ENCODE data around the gene SORBS1. TPM values are rescaled to one million over a fixed set of nuclear protein-coding genes. Genes with fewer than 3 reads are reported as not detected.
A peak's percentile ranks its signal among the peaks of the same experiment; 100 is the strongest.

Gene SORBS1
- total RNA-seq, 1 donor from 2014 or later = 30.7 TPM

DNA sequence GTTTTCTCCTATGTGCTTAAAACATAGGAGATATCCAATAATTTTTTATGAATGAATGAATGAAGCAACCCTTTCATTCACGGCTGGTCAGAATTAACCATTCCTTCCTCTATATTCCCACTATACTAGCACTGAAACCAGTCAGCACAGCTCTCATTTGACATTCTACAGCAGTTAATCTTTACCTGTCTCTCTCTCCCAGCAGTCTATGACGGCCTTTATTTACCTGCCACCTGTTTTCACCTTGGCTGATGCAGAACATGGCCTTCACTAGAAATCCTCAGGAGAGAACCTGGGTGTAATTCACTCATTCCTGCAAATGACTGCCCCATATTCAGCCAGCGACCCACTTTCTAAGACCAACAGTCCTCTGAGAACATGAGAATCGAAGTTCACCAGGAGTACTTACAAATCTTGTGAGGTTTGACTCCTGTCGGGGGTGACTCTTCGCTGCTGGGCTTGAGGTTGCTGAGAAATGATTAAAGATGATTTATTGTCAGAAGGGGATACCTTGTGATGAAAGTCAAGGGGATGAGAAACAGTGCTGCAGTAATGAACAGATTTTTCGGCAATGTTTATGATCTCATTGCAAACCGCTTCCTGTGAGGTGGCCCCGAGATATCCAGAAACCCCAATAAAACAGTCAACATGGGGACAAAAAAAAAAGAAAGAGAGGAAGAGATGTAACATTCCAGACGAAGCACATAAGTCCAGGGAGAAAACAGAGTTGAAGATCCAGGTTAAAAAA is 239.4 kb downstream of the SORBS1 start:
- TF ChIP-seq, protein P1, sequence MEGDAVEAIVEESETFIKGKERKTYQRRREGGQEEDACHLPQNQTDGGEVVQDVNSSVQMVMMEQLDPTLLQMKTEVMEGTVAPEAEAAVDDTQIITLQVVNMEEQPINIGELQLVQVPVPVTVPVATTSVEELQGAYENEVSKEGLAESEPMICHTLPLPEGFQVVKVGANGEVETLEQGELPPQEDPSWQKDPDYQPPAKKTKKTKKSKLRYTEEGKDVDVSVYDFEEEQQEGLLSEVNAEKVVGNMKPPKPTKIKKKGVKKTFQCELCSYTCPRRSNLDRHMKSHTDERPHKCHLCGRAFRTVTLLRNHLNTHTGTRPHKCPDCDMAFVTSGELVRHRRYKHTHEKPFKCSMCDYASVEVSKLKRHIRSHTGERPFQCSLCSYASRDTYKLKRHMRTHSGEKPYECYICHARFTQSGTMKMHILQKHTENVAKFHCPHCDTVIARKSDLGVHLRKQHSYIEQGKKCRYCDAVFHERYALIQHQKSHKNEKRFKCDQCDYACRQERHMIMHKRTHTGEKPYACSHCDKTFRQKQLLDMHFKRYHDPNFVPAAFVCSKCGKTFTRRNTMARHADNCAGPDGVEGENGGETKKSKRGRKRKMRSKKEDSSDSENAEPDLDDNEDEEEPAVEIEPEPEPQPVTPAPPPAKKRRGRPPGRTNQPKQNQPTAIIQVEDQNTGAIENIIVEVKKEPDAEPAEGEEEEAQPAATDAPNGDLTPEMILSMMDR (IDR thresholded peaks at IDR 0.05; ENCODE audit: unreplicated experiment) = no peak
- H3K36me3 Mint-ChIP-seq (ENCODE audit: insufficient read depth) = peaks cover 7% of the 10 kb centered on the region
- peak overlapping the region; percentile 3 for H3K27ac Mint-ChIP-seq
- peaks cover 15% of the 10 kb centered on the region for H3K4me1 Mint-ChIP-seq (ENCODE audit: low read depth)
- no peak overlapping the region for H3K4me3 Mint-ChIP-seq (ENCODE audit: low read depth)
- no peaks in the 10 kb centered on the region for H3K27me3 Mint-ChIP-seq
- DNase-seq (ENCODE audit: low spot score, unreplicated experiment) = no peak
- H3K9me3 Mint-ChIP-seq (ENCODE audit: low read depth) = no peaks in the 10 kb centered on the region

- no peaks in the 10 kb centered on the region for H3K9me3 Mint-ChIP-seq (ENCODE audit: low read depth)
- H3K4me3 Mint-ChIP-seq (ENCODE audit: low read depth) = no peak overlapping the region
- H3K27ac Mint-ChIP-seq = no peak overlapping the region
- no peaks in the 10 kb centered on the region for H3K27me3 Mint-ChIP-seq
- peaks cover 7% of the 10 kb centered on the region for H3K36me3 Mint-ChIP-seq (ENCODE audit: insufficient read depth)
- TF ChIP-seq, protein P1 (IDR thresholded peaks at IDR 0.05; ENCODE audit: unreplicated experiment) = no peak
- peaks cover 28% of the 10 kb centered on the region for H3K4me1 Mint-ChIP-seq (ENCODE audit: low read depth)
- no peak for DNase-seq (ENCODE audit: low spot score, unreplicated experiment)
Measured at GRCh38 chr10:95319239-95319638, 241.9 kb downstream of the SORBS1 start.

GRCh38 chr10:95315509-95315908 is 245.7 kb downstream of the SORBS1 start:
- no peak overlapping the region for H3K4me3 Mint-ChIP-seq (ENCODE audit: low read depth)
- H3K4me1 Mint-ChIP-seq (ENCODE audit: low read depth) = peaks cover 35% of the 10 kb centered on the region
- H3K27ac Mint-ChIP-seq = no peak overlapping the region
- H3K36me3 Mint-ChIP-seq (ENCODE audit: insufficient read depth) = peaks cover 2% of the 10 kb centered on the region
- H3K9me3 Mint-ChIP-seq (ENCODE audit: low read depth) = no peaks in the 10 kb centered on the region
- no peak for DNase-seq (ENCODE audit: low spot score, unreplicated experiment)
- H3K27me3 Mint-ChIP-seq = no peaks in the 10 kb centered on the region
- TF ChIP-seq, protein P1 (IDR thresholded peaks at IDR 0.05; ENCODE audit: unreplicated experiment) = no peak

GRCh38 chr10:95314192-95314918 is 246.8 kb downstream of the SORBS1 start:
- TF ChIP-seq, protein P1 (IDR thresholded peaks at IDR 0.05; ENCODE audit: unreplicated experiment) = no peak
- DNase-seq (ENCODE audit: low spot score, unreplicated experiment) = no peak
- H3K27ac Mint-ChIP-seq = peak overlapping the region; percentile 36
- no peaks in the 10 kb centered on the region for H3K9me3 Mint-ChIP-seq (ENCODE audit: low read depth)
- H3K36me3 Mint-ChIP-seq (ENCODE audit: insufficient read depth) = peaks cover 2% of the 10 kb centered on the region
- peaks cover 37% of the 10 kb centered on the region for H3K4me1 Mint-ChIP-seq (ENCODE audit: low read depth)
- no peaks in the 10 kb centered on the region for H3K27me3 Mint-ChIP-seq
- H3K4me3 Mint-ChIP-seq (ENCODE audit: low read depth) = no peak overlapping the region

GRCh38 chr10:95312986-95313495 is 248.1 kb downstream of the SORBS1 start:
- TF ChIP-seq, protein P1 (IDR thresholded peaks at IDR 0.05; ENCODE audit: unreplicated experiment) = no peak
- H3K9me3 Mint-ChIP-seq (ENCODE audit: low read depth) = no peaks in the 10 kb centered on the region
- no peak overlapping the region for H3K27ac Mint-ChIP-seq
- no peak for DNase-seq (ENCODE audit: low spot score, unreplicated experiment)
- H3K27me3 Mint-ChIP-seq = no peaks in the 10 kb centered on the region
- H3K36me3 Mint-ChIP-seq (ENCODE audit: insufficient read depth) = no peaks in the 10 kb centered on the region
- H3K4me3 Mint-ChIP-seq (ENCODE audit: low read depth) = no peak overlapping the region
- peaks cover 42% of the 10 kb centered on the region for H3K4me1 Mint-ChIP-seq (ENCODE audit: low read depth)

Data from progenitor cell of endocrine pancreas (in vitro differentiated cells).